CD4-positive, alpha-beta T cell treated with Interleukin-15 for 1 hour (primary cell): ENCODE data around the gene NOTUM.

Experiments used
- DNase-seq: peaks from one replicate; pipeline ENCODE4 v3.0.0-alpha.2; 2020

The NOTUM gene

GRCh38 chr17:81976332-81977210, 15.6 kb upstream of the NOTUM start:
- no peak for DNase-seq

DNA sequence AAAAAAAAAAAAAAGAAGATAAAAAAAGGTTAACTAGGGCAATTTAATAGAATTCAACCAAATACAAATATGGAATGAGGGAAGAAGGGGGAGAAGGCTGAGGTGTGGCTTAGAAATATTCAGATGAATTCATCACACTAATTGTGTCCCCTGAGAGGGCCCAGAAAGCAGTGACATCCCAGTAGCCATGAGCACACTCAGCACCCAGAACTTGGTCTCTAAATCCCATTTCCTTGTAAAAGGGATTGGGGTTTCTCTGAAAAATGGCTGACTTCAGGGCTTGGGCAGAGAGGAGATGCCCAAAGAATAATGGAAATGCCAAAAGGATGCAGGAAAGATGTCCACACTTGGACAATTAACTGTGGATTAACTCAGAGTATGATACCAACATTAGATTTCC, 12.4 kb upstream of the NOTUM start:
- no peak for DNase-seq

- no peak for DNase-seq
Measured at GRCh38 chr17:81968850-81969812, 8.1 kb upstream of the NOTUM start.

- no peak for DNase-seq
Measured at GRCh38 chr17:81968396-81968745, 7.4 kb upstream of the NOTUM start.

DNA sequence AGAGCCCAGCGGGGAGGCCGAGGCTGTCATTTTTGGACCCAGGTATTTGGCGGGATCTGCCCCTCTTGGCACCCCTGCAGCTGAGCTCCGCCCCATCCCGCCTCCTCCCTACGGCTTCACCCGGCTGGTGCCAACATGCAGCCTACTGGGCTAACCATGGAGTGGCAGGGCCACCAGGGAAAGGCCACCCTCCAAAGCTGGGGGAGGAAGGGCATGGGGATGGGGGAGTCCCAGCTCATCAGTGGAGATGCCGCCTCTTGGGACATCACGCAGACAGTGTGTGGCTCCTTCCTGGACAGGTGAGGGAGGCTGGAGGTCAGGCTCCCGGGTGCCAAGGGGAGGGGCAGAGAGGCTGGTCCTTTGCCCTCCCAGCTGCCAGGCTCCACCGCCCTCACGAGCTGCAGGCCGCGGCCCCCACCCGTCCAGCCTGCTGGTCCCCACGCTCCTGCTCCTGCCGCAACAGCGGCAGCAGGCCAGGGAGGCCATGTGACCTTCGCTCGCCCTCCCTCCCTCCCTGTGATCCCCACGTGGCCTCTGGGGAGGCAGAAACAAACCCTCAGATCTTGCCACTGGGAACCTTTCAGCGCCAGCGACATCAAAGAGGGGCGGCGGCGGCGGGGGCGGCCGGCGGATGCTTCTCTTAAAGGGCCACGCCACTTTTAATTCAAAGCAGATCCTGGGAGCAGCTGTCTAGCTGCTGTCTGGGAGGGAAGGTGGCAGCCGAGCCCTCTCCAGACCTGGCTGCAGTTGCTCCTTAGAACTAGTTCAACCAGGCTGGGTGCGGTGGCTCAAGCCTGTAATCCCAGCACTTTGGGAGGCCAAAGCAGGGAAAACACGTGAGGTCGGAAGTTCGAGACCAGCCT, 6.8 kb upstream of the NOTUM start:
- DNase-seq: peak; percentile 84

DNA sequence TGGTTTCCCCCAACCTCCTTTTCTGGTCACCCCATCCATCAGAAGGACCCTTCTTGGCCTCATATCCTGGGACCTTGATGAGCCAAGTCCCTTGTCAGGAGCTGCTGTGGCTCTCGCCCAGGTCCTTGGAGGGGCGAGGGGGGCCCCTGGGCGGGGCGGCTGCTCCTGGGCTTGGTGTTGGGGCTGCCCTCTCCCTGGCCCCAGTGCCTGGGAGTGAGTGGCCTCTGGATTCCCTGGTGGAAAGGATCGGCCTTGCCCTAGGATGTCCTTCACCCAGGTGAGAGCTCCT, 6.2 kb upstream of the NOTUM start:
- DNase-seq: no peak

GRCh38 chr17:81966343-81967243, 5.6 kb upstream of the NOTUM start:
- peak; percentile 22 for DNase-seq

DNA sequence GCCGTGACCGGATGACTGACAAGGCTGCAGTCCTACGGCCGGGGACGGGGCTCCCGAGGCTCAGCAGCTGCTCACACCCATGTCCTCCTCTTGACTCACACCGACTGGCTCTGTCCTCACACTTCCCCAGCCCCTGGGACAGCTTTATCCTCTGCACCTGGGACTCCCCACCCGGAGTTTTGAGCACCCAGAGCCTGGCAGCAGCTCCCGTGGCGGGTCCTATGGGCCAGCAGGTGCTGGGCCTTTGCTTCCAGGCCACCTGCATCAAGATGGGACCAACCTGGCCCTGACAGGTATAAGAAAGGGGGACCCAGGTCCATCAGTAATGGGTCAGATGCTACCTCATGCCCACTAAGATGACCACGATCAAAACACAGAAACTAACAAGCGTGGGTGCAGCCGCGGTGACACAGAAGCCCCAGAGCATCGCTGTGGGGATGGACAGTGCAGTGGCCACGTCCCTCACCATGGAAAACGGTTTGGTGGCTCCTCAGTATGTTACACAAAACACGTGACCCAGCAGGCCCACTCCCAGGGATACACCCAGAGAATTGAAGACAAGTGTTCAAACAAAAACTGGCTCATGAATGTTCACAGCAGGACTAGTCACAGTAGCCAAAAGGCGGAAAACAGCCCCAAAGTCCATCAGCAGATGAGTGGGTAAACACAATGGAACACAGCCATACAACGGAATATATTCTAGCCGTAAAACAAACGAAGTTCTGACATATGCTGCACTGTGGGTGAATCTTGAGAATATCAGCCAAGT, 3.3 kb upstream of the NOTUM start:
- no peak for DNase-seq

DNA sequence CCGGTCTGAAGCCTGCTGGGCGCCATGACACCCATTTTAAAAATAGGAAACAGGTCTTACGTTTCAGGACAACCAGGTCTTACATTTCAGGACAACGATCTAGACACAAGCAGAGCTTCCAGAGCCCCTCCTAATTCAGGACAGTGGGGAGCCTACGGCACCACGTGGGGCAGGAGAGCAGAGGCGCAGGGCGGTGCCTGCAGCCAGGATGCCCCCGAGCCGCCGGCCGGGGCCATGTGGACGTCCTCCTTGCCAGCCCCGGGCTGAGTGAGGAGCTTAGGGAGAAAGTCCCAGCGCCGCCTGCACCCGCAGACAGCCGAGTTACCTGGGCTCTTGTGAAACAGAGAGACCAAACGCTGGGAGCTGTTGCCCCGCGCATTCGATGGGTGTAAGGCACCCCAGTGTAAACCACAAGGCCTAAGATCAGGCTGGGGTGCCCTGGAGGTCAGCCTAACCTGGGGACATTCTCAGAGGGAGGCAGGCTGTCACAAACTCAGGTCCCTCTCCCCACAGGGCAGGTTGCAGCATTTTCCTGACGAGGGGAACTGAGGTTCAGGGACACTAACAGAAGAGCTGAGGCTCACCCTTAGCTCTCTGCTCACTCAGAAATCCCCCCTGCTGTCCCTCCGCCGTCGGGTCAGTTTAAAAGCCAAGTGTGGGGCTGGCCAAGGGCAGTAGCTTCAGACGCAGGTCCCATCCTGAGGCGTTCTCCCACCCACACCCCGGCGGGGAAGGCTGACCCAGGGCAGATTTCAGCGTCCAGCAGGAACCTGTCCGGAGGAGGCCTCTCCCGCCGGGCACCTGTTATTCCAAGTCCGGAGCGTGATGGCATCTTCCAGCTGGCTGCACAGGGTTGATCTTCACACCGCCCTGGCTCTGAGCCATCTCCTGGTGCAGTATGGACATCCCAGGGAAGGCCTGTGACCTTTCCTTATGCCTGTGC, 1.8 kb upstream of the NOTUM start:
- no peak for DNase-seq

- no peak for DNase-seq
Measured at GRCh38 chr17:81961521-81962498, 823 bp upstream of the NOTUM start.

- no peak for DNase-seq
Measured at GRCh38 chr17:81960130-81960958, 643 bp downstream of the NOTUM start.

GRCh38 chr17:81959362-81960129, 1.4 kb downstream of the NOTUM start:
- peak; percentile 77 for DNase-seq

DNA sequence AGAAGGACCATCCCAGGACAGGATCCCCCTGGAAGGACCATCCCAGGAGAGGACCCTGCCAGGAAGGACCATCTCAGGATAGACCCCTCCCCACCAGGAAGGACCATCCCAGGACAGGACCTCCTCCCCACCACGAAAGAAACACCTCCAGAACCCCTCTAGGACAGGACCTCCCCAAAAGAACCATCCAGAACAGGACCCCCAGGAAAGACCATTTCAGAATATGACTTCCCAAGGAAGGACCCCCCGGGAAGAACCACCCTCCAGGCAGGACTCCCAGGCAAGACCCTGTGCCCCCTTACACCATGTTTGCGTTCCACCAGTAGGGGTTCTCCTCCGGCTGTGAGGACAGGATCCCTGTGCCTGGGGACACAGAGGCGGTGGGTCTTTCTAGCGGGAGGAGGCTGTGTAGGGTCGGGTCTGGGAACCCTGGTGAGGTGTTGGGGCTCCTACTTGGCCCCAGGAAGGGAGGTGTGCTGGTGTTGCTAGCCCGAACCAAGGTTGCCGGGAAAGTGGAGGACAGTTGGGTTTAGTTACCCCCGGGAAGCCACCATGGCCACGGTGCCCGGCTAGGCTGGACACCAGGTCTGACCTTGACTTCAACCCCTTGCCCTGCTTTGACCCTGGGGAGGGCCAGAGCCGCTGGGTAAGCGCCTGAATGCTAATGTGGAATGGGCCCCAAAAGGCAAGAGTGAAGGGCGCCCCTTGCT, 2.2 kb downstream of the NOTUM start:
- DNase-seq: no peak

GRCh38 chr17:81957691-81958432, 3.1 kb downstream of the NOTUM start:
- DNase-seq: no peak
